Measurements from ENCODE around the gene ABCA5.
"Not testable (repeated sequence)": the region's sequence is repeated elsewhere in the genome, so short reads cannot be mapped to it uniquely, and the experiment has no call there.

Gene ABCA5

DNA sequence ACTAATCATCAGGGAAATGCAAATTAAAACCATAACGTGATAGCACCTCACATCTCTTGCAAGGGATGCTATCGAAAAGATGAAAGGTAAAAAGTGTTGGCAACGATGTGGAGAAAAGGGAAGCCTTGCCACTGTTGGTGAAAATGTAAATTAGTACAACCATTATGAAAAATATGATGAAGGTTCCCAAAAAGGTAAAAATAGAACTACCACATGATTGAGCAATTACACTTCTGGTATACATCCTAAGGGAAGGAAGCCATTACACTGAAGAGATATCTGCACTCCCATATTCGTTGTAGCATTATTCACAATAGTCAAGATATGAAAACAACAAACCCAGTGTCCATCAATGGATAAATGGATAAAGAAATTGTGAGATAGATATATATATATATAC, 119.8 kb downstream of the ABCA5 start:
- DNase-seq: no peak

DNA sequence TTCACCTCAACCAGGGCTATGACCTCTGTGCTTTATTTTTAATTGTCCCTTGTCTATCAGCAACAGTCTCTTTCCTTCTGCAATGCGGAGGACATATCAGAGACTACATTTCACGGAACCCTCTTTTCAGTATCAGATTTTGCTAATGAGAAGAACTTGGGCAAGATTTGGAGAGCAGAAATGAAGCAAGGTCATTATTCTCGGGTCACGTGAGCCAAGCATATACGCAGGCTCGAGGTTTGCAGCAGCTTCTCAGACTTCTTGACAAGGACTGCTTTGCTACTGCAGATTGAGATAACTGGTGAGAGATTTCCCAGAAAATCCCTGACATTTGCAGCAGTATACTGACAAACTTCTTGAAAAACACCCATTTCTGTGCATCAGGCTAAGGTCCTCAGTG, 128.7 kb downstream of the ABCA5 start:
- DNase-seq: no peak

DNA sequence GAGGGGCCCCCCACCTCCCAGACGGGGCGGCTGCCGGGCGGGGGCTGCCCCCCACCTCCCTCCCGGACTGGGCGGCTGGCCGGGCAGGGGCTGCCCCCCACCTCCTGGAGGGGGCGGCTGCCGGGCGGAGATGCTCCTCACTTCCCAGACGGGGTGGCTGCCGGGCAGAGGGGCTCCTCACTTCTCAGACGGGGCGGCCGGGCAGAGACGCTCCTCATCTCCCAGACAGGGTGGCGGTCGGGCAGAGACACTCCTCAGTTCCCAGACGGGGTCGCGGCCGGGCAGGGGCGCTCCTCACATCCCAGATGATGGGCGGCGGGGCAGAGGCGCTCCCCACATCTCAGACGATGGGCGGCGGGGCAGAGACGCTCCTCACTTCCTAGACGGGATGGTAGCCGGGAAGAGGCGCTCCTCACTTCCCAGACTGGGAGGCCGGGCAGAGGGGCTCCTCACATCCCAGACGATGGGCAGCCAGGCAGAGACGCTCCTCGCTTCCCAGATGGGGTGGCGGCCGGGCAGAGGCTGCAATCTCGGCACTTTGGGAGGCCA, 130.8 kb downstream of the ABCA5 start:
- DNase-seq: not testable (repeated sequence)
